ENCODE data around the gene OMA1. TPM values are rescaled to one million over a fixed set of nuclear protein-coding genes. Genes with fewer than 3 reads are reported as not detected.

The OMA1 gene
- total RNA-seq, 3 donors from 2014 or later (not counting 1 experiment from before 2014, with no cell fraction given), result 27.2 to 41.1 (median 31.2) TPM

DNA sequence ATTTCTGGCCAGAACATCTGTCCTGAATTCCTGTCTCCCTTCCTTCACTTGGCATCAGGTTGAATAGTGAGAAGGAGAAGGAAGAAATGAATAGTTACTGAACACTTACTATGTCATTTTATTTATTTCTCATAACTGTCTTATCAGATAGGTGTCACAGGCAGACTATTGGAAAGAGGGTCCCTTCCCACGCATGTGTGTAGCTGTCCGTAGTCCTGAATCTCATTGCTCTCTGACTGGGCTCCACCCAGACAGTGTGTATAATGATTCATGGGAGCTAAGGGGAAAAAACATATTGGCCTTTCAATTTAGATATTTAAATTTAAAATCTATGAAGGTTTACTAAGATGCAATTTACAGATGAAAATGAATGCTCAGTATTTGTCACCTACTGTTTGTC lies 86.1 kb downstream of the OMA1 start:
- peaks cover 0 to 4% of the 10 kb centered on the region in 2 donors for H3K27me3 Mint-ChIP-seq (ENCODE audit: low read depth in 2 of 2)
- DNase-seq (no peak), ATAC-seq (no peak)
- H3K9me3 Mint-ChIP-seq, result peaks cover 0 to 2% of the 10 kb centered on the region in 2 donors
- H3K27ac ChIP-seq (ENCODE audit: low read length), result no peak overlapping the region
- H3K9me3 ChIP-seq (ENCODE audit: control insufficient read depth, insufficient read depth, low read length), result no peaks in the 10 kb centered on the region
- H3K4me1 Mint-ChIP-seq, result no peaks in the 10 kb centered on the region
- no peaks in the 10 kb centered on the region for H3K36me3 Mint-ChIP-seq
- H3K27ac Mint-ChIP-seq, result no peak overlapping the region
- H3K4me1 ChIP-seq (ENCODE audit: control insufficient read depth, insufficient read depth, low read length), result no peaks in the 10 kb centered on the region
- no peaks in the 10 kb centered on the region for H3K27me3 ChIP-seq (ENCODE audit: control insufficient read depth, insufficient read depth, low read length)
- no peak overlapping the region for H3K4me3 ChIP-seq (ENCODE audit: low read length)
- intact Hi-C loops (cut with micrococcal nuclease), result no loop called here
- H3K4me3 Mint-ChIP-seq, result no peak overlapping the region
- 72% methylated on average over 2 of the region's 2 CpGs for WGBS (ENCODE audit: insufficient coverage)
- no peaks in the 10 kb centered on the region for H3K36me3 ChIP-seq (ENCODE audit: control insufficient read depth, insufficient read depth, low read length)
- TF ChIP-seq, protein P1, sequence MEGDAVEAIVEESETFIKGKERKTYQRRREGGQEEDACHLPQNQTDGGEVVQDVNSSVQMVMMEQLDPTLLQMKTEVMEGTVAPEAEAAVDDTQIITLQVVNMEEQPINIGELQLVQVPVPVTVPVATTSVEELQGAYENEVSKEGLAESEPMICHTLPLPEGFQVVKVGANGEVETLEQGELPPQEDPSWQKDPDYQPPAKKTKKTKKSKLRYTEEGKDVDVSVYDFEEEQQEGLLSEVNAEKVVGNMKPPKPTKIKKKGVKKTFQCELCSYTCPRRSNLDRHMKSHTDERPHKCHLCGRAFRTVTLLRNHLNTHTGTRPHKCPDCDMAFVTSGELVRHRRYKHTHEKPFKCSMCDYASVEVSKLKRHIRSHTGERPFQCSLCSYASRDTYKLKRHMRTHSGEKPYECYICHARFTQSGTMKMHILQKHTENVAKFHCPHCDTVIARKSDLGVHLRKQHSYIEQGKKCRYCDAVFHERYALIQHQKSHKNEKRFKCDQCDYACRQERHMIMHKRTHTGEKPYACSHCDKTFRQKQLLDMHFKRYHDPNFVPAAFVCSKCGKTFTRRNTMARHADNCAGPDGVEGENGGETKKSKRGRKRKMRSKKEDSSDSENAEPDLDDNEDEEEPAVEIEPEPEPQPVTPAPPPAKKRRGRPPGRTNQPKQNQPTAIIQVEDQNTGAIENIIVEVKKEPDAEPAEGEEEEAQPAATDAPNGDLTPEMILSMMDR (IDR thresholded peaks at IDR 0.05), result no peak

DNA sequence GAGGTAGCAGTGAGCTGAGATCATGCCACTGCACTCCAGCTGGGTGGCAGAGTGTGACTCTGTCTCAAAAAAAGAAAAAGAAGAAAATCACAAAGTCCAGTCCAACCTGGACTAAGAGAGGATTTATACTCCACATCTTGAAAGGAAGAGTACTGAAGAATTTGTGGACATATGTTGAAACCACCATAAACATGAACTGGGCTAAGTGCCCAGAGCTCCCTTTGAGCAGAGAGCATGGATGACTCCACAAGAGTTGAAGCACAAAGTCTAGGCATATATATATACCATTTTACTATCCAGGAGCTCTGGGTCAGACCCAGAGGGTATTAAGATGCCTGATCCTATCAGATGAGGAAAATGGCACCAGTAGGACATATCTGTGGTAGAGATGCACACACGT lies 86.6 kb downstream of the OMA1 start:
- no peak for DNase-seq
- no peak overlapping the region for H3K4me3 Mint-ChIP-seq
- Histone ChIP-seq H3K36me3 (ENCODE audit: control insufficient read depth, insufficient read depth, low read length) (no peaks in the 10 kb centered on the region), H3K27ac (ENCODE audit: low read length) (no peak overlapping the region), H3K27me3 (ENCODE audit: control insufficient read depth, insufficient read depth, low read length) (no peaks in the 10 kb centered on the region), H3K4me1 (ENCODE audit: control insufficient read depth, insufficient read depth, low read length) (no peaks in the 10 kb centered on the region), H3K9me3 (ENCODE audit: control insufficient read depth, insufficient read depth, low read length) (no peaks in the 10 kb centered on the region), H3K4me3 (ENCODE audit: low read length) (no peak overlapping the region)
- no peak overlapping the region for H3K27ac Mint-ChIP-seq
- H3K9me3 Mint-ChIP-seq, result peaks cover 0 to 2% of the 10 kb centered on the region in 2 donors
- intact Hi-C loops (cut with micrococcal nuclease), result no loop called here
- TF ChIP-seq, protein P1 (IDR thresholded peaks at IDR 0.05), result no peak
- WGBS (ENCODE audit: insufficient coverage), result no CpG with 5 or more reads among the region's 1 CpG
- no peaks in the 10 kb centered on the region for H3K4me1 Mint-ChIP-seq
- peaks cover 0 to 4% of the 10 kb centered on the region in 2 donors for H3K27me3 Mint-ChIP-seq (ENCODE audit: low read depth in 2 of 2)
- H3K36me3 Mint-ChIP-seq, result no peaks in the 10 kb centered on the region
- ATAC-seq, result no peak

DNA sequence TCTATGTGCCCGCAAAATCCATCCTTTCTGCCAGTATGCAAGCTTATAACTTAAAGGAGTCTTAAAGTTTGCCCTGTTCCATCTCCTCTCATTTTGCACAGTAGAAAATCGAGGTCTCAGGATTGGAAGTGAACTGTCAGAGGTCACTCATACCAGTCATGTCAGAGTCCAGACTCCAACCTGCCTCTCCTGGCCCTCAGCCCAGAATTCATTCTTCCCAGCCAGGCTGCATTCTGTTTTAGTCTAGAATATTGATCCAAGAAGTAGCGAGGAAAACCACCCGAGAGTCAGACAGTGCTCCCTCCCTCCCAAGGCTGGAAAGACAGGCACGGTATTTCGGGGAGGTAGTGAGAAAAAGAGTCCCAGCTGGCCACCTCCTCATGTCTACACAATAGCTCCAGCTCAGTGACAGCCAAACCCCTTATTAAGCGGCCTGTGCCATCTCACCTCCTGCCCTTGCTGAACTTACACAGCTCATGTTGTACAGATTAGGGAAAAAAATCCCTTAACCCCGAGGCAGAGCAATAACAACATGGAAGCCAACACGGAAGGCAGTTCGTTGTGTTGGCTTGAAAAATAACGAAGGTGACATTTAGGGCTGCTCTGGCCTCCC lies 89.4 kb downstream of the OMA1 start:
- ATAC-seq (no peak), DNase-seq (no peak)
- WGBS (ENCODE audit: insufficient coverage), result 92% methylated on average over 11 of the region's 11 CpGs
- H3K27ac ChIP-seq (ENCODE audit: low read length), result no peak overlapping the region
- no peaks in the 10 kb centered on the region for H3K27me3 ChIP-seq (ENCODE audit: control insufficient read depth, insufficient read depth, low read length)
- H3K9me3 ChIP-seq (ENCODE audit: control insufficient read depth, insufficient read depth, low read length), result no peaks in the 10 kb centered on the region
- Mint-ChIP-seq H3K9me3 (peaks cover 0 to 2% of the 10 kb centered on the region in 2 donors), H3K4me3 (no peak overlapping the region), H3K27me3 (ENCODE audit: low read depth in 2 of 2) (peaks cover 0 to 7% of the 10 kb centered on the region in 2 donors), H3K36me3 (no peaks in the 10 kb centered on the region), H3K4me1 (no peaks in the 10 kb centered on the region), H3K27ac (no peak overlapping the region)
- H3K4me3 ChIP-seq (ENCODE audit: low read length), result no peak overlapping the region
- intact Hi-C loops (cut with micrococcal nuclease), result no loop called here
- TF ChIP-seq, protein P1 (IDR thresholded peaks at IDR 0.05), result no peak
- no peaks in the 10 kb centered on the region for H3K4me1 ChIP-seq (ENCODE audit: control insufficient read depth, insufficient read depth, low read length)
- no peaks in the 10 kb centered on the region for H3K36me3 ChIP-seq (ENCODE audit: control insufficient read depth, insufficient read depth, low read length)

DNA sequence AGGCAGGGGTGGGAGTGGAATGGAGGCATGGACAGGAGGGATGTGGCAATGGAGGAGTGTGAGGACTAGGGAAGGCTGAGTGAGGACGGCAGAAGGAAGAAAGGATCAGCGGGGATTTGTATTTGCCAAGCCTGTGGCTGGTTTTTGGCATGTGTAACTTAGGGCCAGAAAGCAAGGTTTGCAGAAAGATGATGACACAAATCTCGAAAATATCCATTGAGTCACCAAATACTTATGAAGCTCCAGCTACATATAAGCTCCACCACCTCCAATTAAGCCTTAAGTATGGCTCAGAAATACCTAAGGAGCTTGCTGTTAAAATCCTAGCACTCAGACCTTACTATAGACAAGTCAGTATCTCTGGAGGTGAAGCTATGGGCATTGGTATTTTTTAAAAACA lies 90.1 kb downstream of the OMA1 start:
- Histone ChIP-seq H3K27ac (ENCODE audit: low read length) (no peak overlapping the region), H3K4me1 (ENCODE audit: control insufficient read depth, insufficient read depth, low read length) (no peaks in the 10 kb centered on the region), H3K9me3 (ENCODE audit: control insufficient read depth, insufficient read depth, low read length) (no peaks in the 10 kb centered on the region), H3K27me3 (ENCODE audit: control insufficient read depth, insufficient read depth, low read length) (no peaks in the 10 kb centered on the region), H3K4me3 (ENCODE audit: low read length) (no peak overlapping the region), H3K36me3 (ENCODE audit: control insufficient read depth, insufficient read depth, low read length) (no peaks in the 10 kb centered on the region)
- peaks cover 0 to 2% of the 10 kb centered on the region in 2 donors for H3K9me3 Mint-ChIP-seq
- intact Hi-C loops (cut with micrococcal nuclease), result no loop called here
- no peak overlapping the region for H3K4me3 Mint-ChIP-seq
- no peak for ATAC-seq
- DNase-seq, result no peak
- no peaks in the 10 kb centered on the region for H3K36me3 Mint-ChIP-seq
- 92% methylated on average over 3 of the region's 3 CpGs for WGBS (ENCODE audit: insufficient coverage)
- no peak overlapping the region for H3K27ac Mint-ChIP-seq
- H3K27me3 Mint-ChIP-seq (ENCODE audit: low read depth in 2 of 2), result peaks cover 0 to 7% of the 10 kb centered on the region in 2 donors
- TF ChIP-seq, protein P1 (IDR thresholded peaks at IDR 0.05), result no peak
- H3K4me1 Mint-ChIP-seq, result no peaks in the 10 kb centered on the region
